Measurements from ENCODE around the gene BTBD9.
A peak's percentile ranks its signal among the peaks of the same experiment; 100 is the strongest.

BTBD9 gene

GRCh38 chr6:38142178-38142902 lies 497.4 kb downstream of the BTBD9 start:
- Histone ChIP-seq H3K4me1 (ENCODE audit: insufficient read depth, insufficient read length) (peaks cover 3% of the 10 kb centered on the region), H3K36me3 (ENCODE audit: insufficient read depth, insufficient read length, low read length) (peaks cover 17% of the 10 kb centered on the region), H3K9ac (ENCODE audit: insufficient read length, low read depth) (no peak overlapping the region), H3K9me3 (ENCODE audit: insufficient read depth, low read length) (no peaks in the 10 kb centered on the region), H3K4me3 (ENCODE audit: insufficient read length, low read depth) (no peak overlapping the region), H3K27me3 (ENCODE audit: insufficient read depth, insufficient read length) (no peaks in the 10 kb centered on the region)
- TF ChIP-seq ZNF274 (IDR thresholded peaks at IDR 0.05; ENCODE audit: low read depth, low read length) = no peak
- no peak for TF ChIP-seq YY1 (IDR thresholded peaks at IDR 0.05; ENCODE audit: insufficient read depth, insufficient read length)
- TF ChIP-seq SUZ12 (IDR thresholded peaks at IDR 0.05; ENCODE audit: extremely low read depth, insufficient read depth, insufficient read length) = no peak
- no peak for DNase-seq (ENCODE audit: low read depth, low spot score)

GRCh38 chr6:38141716-38142115 lies 498.0 kb downstream of the BTBD9 start:
- TF ChIP-seq ZNF274 (IDR thresholded peaks at IDR 0.05; ENCODE audit: low read depth, low read length) = no peak
- no peaks in the 10 kb centered on the region for H3K9me3 ChIP-seq (ENCODE audit: insufficient read depth, low read length)
- H3K9ac ChIP-seq (ENCODE audit: insufficient read length, low read depth) = no peak overlapping the region
- H3K36me3 ChIP-seq (ENCODE audit: insufficient read depth, insufficient read length, low read length) = peaks cover 17% of the 10 kb centered on the region
- DNase-seq (ENCODE audit: low read depth, low spot score) = no peak
- H3K27me3 ChIP-seq (ENCODE audit: insufficient read depth, insufficient read length) = no peaks in the 10 kb centered on the region
- no peak overlapping the region for H3K4me3 ChIP-seq (ENCODE audit: insufficient read length, low read depth)
- peaks cover 6% of the 10 kb centered on the region for H3K4me1 ChIP-seq (ENCODE audit: insufficient read depth, insufficient read length)

DNA sequence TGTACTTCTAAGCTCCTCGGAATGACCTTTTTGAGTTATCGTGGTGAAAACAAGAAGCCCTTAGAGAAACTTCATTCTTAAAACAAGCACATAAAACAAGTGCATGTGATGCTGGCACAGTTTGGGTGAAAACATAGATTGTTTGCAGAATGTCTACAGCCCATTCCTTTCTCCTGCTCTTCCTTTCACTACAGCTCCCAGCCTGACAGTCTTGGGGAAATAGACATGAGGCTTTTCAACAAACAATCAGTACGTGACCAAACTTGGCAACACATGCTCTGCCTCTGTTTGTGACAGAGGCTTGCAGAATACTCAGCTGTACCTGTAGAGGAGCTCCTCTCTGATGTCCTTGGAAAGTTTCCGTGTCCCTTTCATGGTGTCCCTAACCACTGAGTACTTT lies 498.6 kb downstream of the BTBD9 start:
- Histone ChIP-seq H3K4me3 (ENCODE audit: insufficient read length, low read depth) (no peak overlapping the region), H3K4me1 (ENCODE audit: insufficient read depth, insufficient read length) (peaks cover 3% of the 10 kb centered on the region), H3K9ac (ENCODE audit: insufficient read length, low read depth) (no peak overlapping the region), H3K36me3 (ENCODE audit: insufficient read depth, insufficient read length, low read length) (peaks cover 13% of the 10 kb centered on the region), H3K9me3 (ENCODE audit: insufficient read depth, low read length) (no peaks in the 10 kb centered on the region), H3K27me3 (ENCODE audit: insufficient read depth, insufficient read length) (no peaks in the 10 kb centered on the region)
- TF ChIP-seq YY1 (IDR thresholded peaks at IDR 0.05; ENCODE audit: insufficient read depth, insufficient read length) = no peak
- TF ChIP-seq ZNF274 (IDR thresholded peaks at IDR 0.05; ENCODE audit: low read depth, low read length) = no peak
- no peak for TF ChIP-seq SUZ12 (IDR thresholded peaks at IDR 0.05; ENCODE audit: extremely low read depth, insufficient read depth, insufficient read length)
- DNase-seq (ENCODE audit: low read depth, low spot score) = no peak

DNA sequence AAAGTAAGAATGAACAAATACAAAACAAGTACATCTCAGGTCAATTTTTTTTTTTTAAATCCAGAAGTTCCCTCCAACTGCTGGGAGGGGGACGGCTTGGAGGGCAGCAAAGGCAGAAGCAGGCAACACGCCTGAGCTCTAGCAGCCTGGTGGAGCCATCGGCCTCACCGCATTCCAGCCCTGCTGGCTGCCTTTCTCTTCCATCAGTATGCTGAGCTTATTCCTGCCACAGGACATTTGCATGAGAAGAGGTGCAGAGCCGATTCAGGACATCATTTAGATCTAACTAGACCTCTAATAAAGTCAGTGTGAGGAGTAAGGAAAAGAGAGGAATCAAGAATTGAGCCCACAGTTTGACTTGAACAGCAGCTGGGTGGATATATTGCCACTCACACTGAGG lies 501.4 kb downstream of the BTBD9 start:
- Histone ChIP-seq H3K4me3 (ENCODE audit: insufficient read length, low read depth) (no peak overlapping the region), H3K9me3 (ENCODE audit: insufficient read depth, low read length) (no peaks in the 10 kb centered on the region), H3K9ac (ENCODE audit: insufficient read length, low read depth) (no peak overlapping the region), H3K4me1 (ENCODE audit: insufficient read depth, insufficient read length) (peaks cover 3% of the 10 kb centered on the region), H3K27me3 (ENCODE audit: insufficient read depth, insufficient read length) (no peaks in the 10 kb centered on the region), H3K36me3 (ENCODE audit: insufficient read depth, insufficient read length, low read length) (peaks cover 9% of the 10 kb centered on the region)
- TF ChIP-seq SUZ12 (IDR thresholded peaks at IDR 0.05; ENCODE audit: extremely low read depth, insufficient read depth, insufficient read length) (no peak), YY1 (IDR thresholded peaks at IDR 0.05; ENCODE audit: insufficient read depth, insufficient read length) (no peak), ZNF274 (IDR thresholded peaks at IDR 0.05; ENCODE audit: low read depth, low read length) (no peak)
- DNase-seq (ENCODE audit: low read depth, low spot score) = peak; percentile 72

GRCh38 chr6:38137608-38138265 lies 502.0 kb downstream of the BTBD9 start:
- H3K9me3 ChIP-seq (ENCODE audit: insufficient read depth, low read length) = no peaks in the 10 kb centered on the region
- no peak overlapping the region for H3K4me3 ChIP-seq (ENCODE audit: insufficient read length, low read depth)
- H3K4me1 ChIP-seq (ENCODE audit: insufficient read depth, insufficient read length) = peaks cover 3% of the 10 kb centered on the region
- H3K27me3 ChIP-seq (ENCODE audit: insufficient read depth, insufficient read length) = no peaks in the 10 kb centered on the region
- TF ChIP-seq SUZ12 (IDR thresholded peaks at IDR 0.05; ENCODE audit: extremely low read depth, insufficient read depth, insufficient read length) = no peak
- no peak for TF ChIP-seq YY1 (IDR thresholded peaks at IDR 0.05; ENCODE audit: insufficient read depth, insufficient read length)
- no peak for TF ChIP-seq ZNF274 (IDR thresholded peaks at IDR 0.05; ENCODE audit: low read depth, low read length)
- no peak overlapping the region for H3K9ac ChIP-seq (ENCODE audit: insufficient read length, low read depth)
- H3K36me3 ChIP-seq (ENCODE audit: insufficient read depth, insufficient read length, low read length) = peaks cover 9% of the 10 kb centered on the region
- peak; percentile 16 for DNase-seq (ENCODE audit: low read depth, low spot score)

- Histone ChIP-seq H3K27me3 (ENCODE audit: insufficient read depth, insufficient read length) (no peaks in the 10 kb centered on the region), H3K4me1 (ENCODE audit: insufficient read depth, insufficient read length) (peaks cover 3% of the 10 kb centered on the region), H3K36me3 (ENCODE audit: insufficient read depth, insufficient read length, low read length) (peaks cover 3% of the 10 kb centered on the region), H3K9ac (ENCODE audit: insufficient read length, low read depth) (no peak overlapping the region), H3K9me3 (ENCODE audit: insufficient read depth, low read length) (no peaks in the 10 kb centered on the region), H3K4me3 (ENCODE audit: insufficient read length, low read depth) (no peak overlapping the region)
- DNase-seq (ENCODE audit: low read depth, low spot score) = no peak
- no peak for TF ChIP-seq ZNF274 (IDR thresholded peaks at IDR 0.05; ENCODE audit: low read depth, low read length)
- no peak for TF ChIP-seq SUZ12 (IDR thresholded peaks at IDR 0.05; ENCODE audit: extremely low read depth, insufficient read depth, insufficient read length)
- TF ChIP-seq YY1 (IDR thresholded peaks at IDR 0.05; ENCODE audit: insufficient read depth, insufficient read length) = no peak
These were observed 503.2 kb downstream of the BTBD9 start for GRCh38 chr6:38136547-38136946.

DNA sequence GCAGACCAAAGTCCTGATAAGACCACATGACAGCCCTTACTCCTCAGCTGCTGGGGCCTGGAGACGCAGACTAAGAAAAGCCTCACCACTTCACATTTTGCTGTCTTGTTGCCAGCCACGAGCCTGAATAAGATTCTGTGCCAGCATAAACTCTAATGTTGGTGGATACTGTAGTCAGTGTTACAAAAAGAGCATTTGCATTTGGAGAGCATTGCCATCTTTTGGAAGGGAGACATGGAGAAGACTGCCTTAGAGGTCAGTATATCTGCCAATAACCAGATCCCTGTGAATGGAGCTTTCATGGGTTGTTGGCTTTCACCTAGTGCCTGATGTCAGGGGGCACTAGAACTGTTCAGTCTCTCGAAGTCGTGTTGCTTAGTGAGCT lies 505.0 kb downstream of the BTBD9 start:
- Histone ChIP-seq H3K4me1 (ENCODE audit: insufficient read depth, insufficient read length) (peaks cover 3% of the 10 kb centered on the region), H3K4me3 (ENCODE audit: insufficient read length, low read depth) (no peak overlapping the region), H3K36me3 (ENCODE audit: insufficient read depth, insufficient read length, low read length) (peaks cover 3% of the 10 kb centered on the region), H3K9me3 (ENCODE audit: insufficient read depth, low read length) (no peaks in the 10 kb centered on the region), H3K27me3 (ENCODE audit: insufficient read depth, insufficient read length) (no peaks in the 10 kb centered on the region), H3K9ac (ENCODE audit: insufficient read length, low read depth) (no peak overlapping the region)
- DNase-seq (ENCODE audit: low read depth, low spot score) = no peak
- no peak for TF ChIP-seq YY1 (IDR thresholded peaks at IDR 0.05; ENCODE audit: insufficient read depth, insufficient read length)
- TF ChIP-seq ZNF274 (IDR thresholded peaks at IDR 0.05; ENCODE audit: low read depth, low read length) = no peak
- no peak for TF ChIP-seq SUZ12 (IDR thresholded peaks at IDR 0.05; ENCODE audit: extremely low read depth, insufficient read depth, insufficient read length)

All from NT2/D1 (cell line).